GM12872 (cell line): Measurements from ENCODE around the gene SPOUT1.

Source experiments
- CTCF ChIP-seq: IDR thresholded peaks from 3 replicates; pipeline ENCODE4 v1.5.1; 2011; ENCODE audit warnings: low read depth, mild to moderate bottlenecking, low read length, moderate library complexity; ENCODE audit not compliant: insufficient read depth

Gene SPOUT1

GRCh38 chr9:128829477-128830251 lies at the start of gene SPOUT1:
SPOUT1 (minus strand) TSS chr9:128829794; CDS start chr9:128829780, 14 bp downstream.
- no peak for TF ChIP-seq CTCF

- TF ChIP-seq CTCF = no peak
Observed at GRCh38 chr9:128877852-128878251, 48.3 kb upstream of the SPOUT1 start.

DNA sequence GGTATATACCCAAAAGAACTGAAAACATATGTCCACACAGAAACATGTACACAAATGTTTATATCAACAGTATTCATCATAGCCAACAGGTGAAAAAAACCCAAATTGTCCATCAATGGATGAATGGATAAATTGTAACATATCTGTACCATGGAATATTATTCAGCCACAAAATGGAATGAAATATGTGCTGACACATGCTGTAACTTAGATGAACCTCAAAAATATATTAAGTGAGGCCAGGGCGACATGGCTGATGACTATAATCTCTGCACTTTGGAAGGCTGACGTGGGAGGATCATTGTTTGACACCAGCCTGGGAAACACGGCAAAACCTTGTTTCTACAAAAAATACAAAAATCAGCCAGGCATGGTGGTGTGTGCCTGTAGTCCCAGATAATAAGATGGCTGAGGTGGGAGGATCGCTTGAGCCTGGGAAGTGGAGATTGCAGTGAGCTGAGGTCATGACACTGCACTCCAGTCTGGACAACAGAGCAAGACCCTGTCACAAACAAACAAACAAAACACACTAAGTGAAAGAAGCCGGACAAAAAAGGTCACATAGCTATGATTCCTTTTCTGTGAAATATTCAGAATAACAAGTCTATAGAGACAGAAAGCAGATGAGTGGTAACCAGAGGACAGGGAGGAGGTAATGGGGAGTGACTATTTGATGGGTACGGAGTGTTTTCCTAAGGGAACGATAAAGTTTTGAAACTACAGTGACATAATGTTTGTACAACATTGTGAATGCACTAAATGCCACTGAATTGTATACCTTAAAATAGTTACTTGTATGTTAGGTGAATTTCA lies 40.7 kb upstream of the SPOUT1 start:
- TF ChIP-seq CTCF = no peak

- peak; percentile 99 for TF ChIP-seq CTCF
Observed at GRCh38 chr9:128863647-128864046, 34.1 kb upstream of the SPOUT1 start.

DNA sequence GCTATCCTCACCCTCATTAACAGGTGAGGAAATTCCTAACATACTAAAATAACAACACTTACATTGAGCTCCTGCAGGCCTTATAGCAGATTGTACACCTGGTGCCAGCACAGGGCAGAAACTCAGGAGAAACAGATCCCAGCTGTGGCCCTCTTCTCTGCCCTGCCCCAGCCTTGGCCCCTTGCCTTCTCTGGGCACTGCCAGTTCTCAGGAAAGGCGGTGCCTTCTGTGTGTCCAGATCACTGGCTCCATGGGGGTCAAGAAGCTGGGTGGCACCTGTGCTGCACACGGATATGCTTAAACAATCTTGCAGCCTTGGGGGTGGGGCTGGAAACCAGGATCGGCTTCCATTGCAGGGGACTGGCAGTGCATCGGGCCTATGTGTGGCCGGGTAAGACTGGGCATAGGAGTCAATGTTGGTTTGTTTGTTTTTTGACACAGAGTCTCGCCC lies 32.8 kb upstream of the SPOUT1 start:
- no peak for TF ChIP-seq CTCF

GRCh38 chr9:128861501-128861900 lies 31.9 kb upstream of the SPOUT1 start:
- TF ChIP-seq CTCF = no peak

GRCh38 chr9:128860937-128861336 lies 31.3 kb upstream of the SPOUT1 start:
- TF ChIP-seq CTCF = no peak
